Fibroblast of lung (primary cell): ENCODE results near the gene ATP13A2. TPM values are rescaled to one million over a fixed set of nuclear protein-coding genes. Genes with fewer than 3 reads are reported as not detected.

Experiments used
- DNase-seq, 2 donors: peaks; one replicate each; pipeline versions ENCODE4 v3.0.0 to v3.0.0-alpha.2; 2010; ENCODE audit warnings: low read depth in 2 of 2
- H2AFZ ChIP-seq: 2 replicates; pipeline ENCODE4 v1.5.1; 2012; ENCODE audit warnings: low read length, control low read depth, inconsistent platforms
- H3K27ac ChIP-seq: 2 replicates; pipeline ENCODE4 v1.5.1; 2011; ENCODE audit warnings: low read length, control low read depth; ENCODE audit not compliant: insufficient read depth
- H3K27me3 ChIP-seq: 2 replicates; pipeline ENCODE4 v1.5.1; 2011; ENCODE audit warnings: mild to moderate bottlenecking, low read length; ENCODE audit not compliant: control insufficient read depth, insufficient read depth
- H3K36me3 ChIP-seq: 2 replicates; pipeline ENCODE4 v1.5.1; 2011; ENCODE audit warnings: low read length; ENCODE audit not compliant: control insufficient read depth, insufficient read depth
- H3K4me1 ChIP-seq: 2 replicates; pipeline ENCODE4 v1.5.1; 2011; ENCODE audit warnings: low read length; ENCODE audit not compliant: control insufficient read depth, insufficient read depth; ENCODE audit errors: extremely low read depth
- H3K4me2 ChIP-seq: 2 replicates; pipeline ENCODE4 v1.5.1; 2011; ENCODE audit warnings: low read length, control low read depth; ENCODE audit not compliant: insufficient read depth; ENCODE audit errors: extremely low read depth
- H3K4me3 ChIP-seq, 4 experiments: fragments of 200-600 bp in 1 of 4; sonication (generic) in 1 of 4; replicated peaks in 1 of 4; 2 replicates each; pipeline ENCODE4 v1.5.1; 2011 to 2016; ENCODE audit warnings: low read length in 4 of 4, low read depth in 3 of 4, mild to moderate bottlenecking in 3 of 4, control low read depth in 2 of 4, inconsistent platforms in 1 of 4, mixed read lengths in 1 of 4; ENCODE audit not compliant: insufficient read depth in 1 of 4; ENCODE audit errors: control extremely low read depth in 1 of 4
- H3K79me2 ChIP-seq: 2 replicates; pipeline ENCODE4 v1.5.1; 2012; ENCODE audit warnings: mild to moderate bottlenecking, low read length, inconsistent platforms; ENCODE audit not compliant: control insufficient read depth, insufficient read depth
- H3K9ac ChIP-seq: 2 replicates; pipeline ENCODE4 v1.5.1; 2011; ENCODE audit warnings: mild to moderate bottlenecking, low read length, control low read depth; ENCODE audit not compliant: insufficient read depth
- H3K9me3 ChIP-seq: 2 replicates; pipeline ENCODE4 v1.5.1; 2012; ENCODE audit warnings: low read depth, low read length; ENCODE audit not compliant: control insufficient read depth, insufficient read depth
- H4K20me1 ChIP-seq: 2 replicates; pipeline ENCODE4 v1.5.1; 2011; ENCODE audit warnings: low read length; ENCODE audit not compliant: control insufficient read depth, insufficient read depth; ENCODE audit errors: extremely low read depth
- CTCF ChIP-seq, 2 donors: IDR thresholded peaks in 1 of 2; conservative IDR thresholded peaks in 1 of 2; 1 replicate in 1 of 2; 2 replicates in 1 of 2; pipeline ENCODE4 v1.5.1; 2011 to 2012; ENCODE audit warnings: low read length in 2 of 2, control low read depth in 1 of 2, inconsistent platforms in 1 of 2, low read depth in 1 of 2, mild to moderate bottlenecking in 1 of 2
- EZH2 ChIP-seq: IDR thresholded peaks from 2 replicates; pipeline ENCODE4 v1.5.1; 2012; ENCODE audit warnings: low read length, control low read depth, mild to moderate bottlenecking; ENCODE audit errors: missing control alignments
- polyA plus RNA-seq, 2 donors: library from polyadenylated mRNA; depleted of rRNA in 1 of 2; stranded (reverse) in 1 of 2; unstranded in 1 of 2; fragments of >200 nt; gene quantifications; 2 replicates each; pipeline ENCODE4 v1.2.1, GENCODE V29; 2011 to 2012; ENCODE audit warnings: missing spikeins in 1 of 2
- total RNA-seq: library from RNA; depleted of rRNA; stranded (reverse); fragments of >200 nt; gene quantifications from 2 replicates; pipeline ENCODE4 v1.2.1, GENCODE V29; 2014

ATP13A2 gene
- total and polyA plus RNA-seq, 2 donors (not counting 1 experiment from before 2014, with no cell fraction given): 6.5 to 10.9 TPM

DNA sequence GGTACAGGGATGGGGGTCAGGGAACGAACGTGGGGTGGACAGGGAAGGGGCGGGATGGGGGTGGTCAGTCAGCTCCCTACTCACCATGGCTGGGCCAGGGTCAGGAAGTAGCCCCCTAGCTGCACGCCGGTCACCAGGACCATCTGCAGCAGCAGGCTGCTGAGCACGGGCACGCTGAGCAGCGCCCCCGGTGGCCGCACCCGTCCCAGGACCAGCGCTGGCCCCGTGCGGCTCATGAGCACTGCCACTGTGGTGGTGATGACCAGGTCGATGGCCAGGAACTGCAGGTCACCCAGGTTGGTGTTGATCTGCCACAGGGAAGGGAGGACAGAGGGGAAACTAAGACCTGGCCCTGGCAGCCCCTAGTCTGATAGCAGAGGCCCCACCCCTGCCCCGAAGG lies 24.8 kb downstream of the ATP13A2 start:
- no peak overlapping the region for H3K4me3 ChIP-seq
- no peaks in the 10 kb centered on the region for H3K27me3 ChIP-seq
- H3K9me3 ChIP-seq: no peaks in the 10 kb centered on the region
- H4K20me1 ChIP-seq: no peaks in the 10 kb centered on the region
- no peak overlapping the region for H3K4me2 ChIP-seq
- no peak overlapping the region for H2AFZ ChIP-seq
- H3K27ac ChIP-seq: no peak overlapping the region
- peaks cover 6% of the 10 kb centered on the region for H3K36me3 ChIP-seq
- peaks cover 2% of the 10 kb centered on the region for H3K4me1 ChIP-seq
- TF ChIP-seq CTCF (conservative IDR thresholded peaks at IDR 0.05 in 1 of 2, IDR thresholded peaks at IDR 0.05 in 1 of 2; ENCODE audit: low read depth in 1 of 2, low read length in 2 of 2) (peak; percentile 24 to 28), EZH2 (no peak)
- DNase-seq: no peak
- H3K9ac ChIP-seq: no peak overlapping the region
- no peaks in the 10 kb centered on the region for H3K79me2 ChIP-seq

- Histone ChIP-seq H3K9ac (no peak overlapping the region), H3K4me2 (no peak overlapping the region), H3K27me3 (no peaks in the 10 kb centered on the region), H3K4me3 (no peak overlapping the region), H4K20me1 (no peaks in the 10 kb centered on the region), H2AFZ (no peak overlapping the region), H3K36me3 (peaks cover 6% of the 10 kb centered on the region), H3K27ac (no peak overlapping the region), H3K79me2 (no peaks in the 10 kb centered on the region), H3K9me3 (no peaks in the 10 kb centered on the region), H3K4me1 (peaks cover 2% of the 10 kb centered on the region)
- no peak for DNase-seq
- TF ChIP-seq EZH2 (no peak), CTCF (conservative IDR thresholded peaks at IDR 0.05 in 1 of 2, IDR thresholded peaks at IDR 0.05 in 1 of 2; ENCODE audit: low read depth in 1 of 2, low read length in 2 of 2) (no peak)
These were observed 25.2 kb downstream of the ATP13A2 start for GRCh38 chr1:16986560-16986959.

DNA sequence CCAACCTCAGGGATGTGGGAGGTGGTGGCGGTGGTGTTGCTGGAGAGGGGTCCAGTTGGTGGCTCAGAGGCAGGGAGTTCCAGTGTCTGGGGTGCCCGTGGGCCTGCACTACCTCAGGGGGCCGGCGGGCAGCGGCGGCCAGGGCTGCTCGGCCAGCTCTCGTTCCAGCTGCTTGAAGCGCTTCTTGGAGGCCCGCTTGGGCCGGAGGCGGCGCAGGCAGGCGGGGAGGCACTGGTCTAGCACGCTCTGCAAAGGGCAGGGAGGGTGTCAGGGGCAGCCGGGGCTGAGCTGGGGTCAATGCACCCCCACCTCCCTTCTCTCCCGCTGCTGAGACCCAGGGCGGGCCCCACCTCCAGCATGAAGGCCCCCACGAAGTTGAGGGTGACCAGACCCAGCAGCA lies 25.6 kb downstream of the ATP13A2 start:
- Histone ChIP-seq H4K20me1 (no peaks in the 10 kb centered on the region), H3K9ac (no peak overlapping the region), H3K4me2 (no peak overlapping the region), H3K9me3 (no peaks in the 10 kb centered on the region), H3K36me3 (peaks cover 6% of the 10 kb centered on the region), H3K79me2 (no peaks in the 10 kb centered on the region), H3K4me3 (no peak overlapping the region), H3K4me1 (peaks cover 4% of the 10 kb centered on the region), H3K27ac (no peak overlapping the region), H3K27me3 (no peaks in the 10 kb centered on the region), H2AFZ (no peak overlapping the region)
- TF ChIP-seq EZH2 (no peak), CTCF (conservative IDR thresholded peaks at IDR 0.05 in 1 of 2, IDR thresholded peaks at IDR 0.05 in 1 of 2; ENCODE audit: low read depth in 1 of 2, low read length in 2 of 2) (no peak)
- DNase-seq: no peak
